Vagina (tissue), 2 donors: ENCODE measurements around the gene SLC6A3. TPM values are rescaled to one million over a fixed set of nuclear protein-coding genes. Genes with fewer than 3 reads are reported as not detected.
"Not testable (repeated sequence)": the region's sequence is repeated elsewhere in the genome, so short reads cannot be mapped to it uniquely, and the experiment has no call there.

ENCODE experiments used
- DNase-seq, 2 donors: peaks; one replicate each; pipeline ENCODE4 v3.0.0-alpha.2; 2017; ENCODE audit errors: extremely low spot score in 2 of 2
- H3K27ac ChIP-seq: fragments of 200-600 bp; sonication (generic); one replicate; pipeline ENCODE4 v1.5.1; 2019
- H3K27me3 ChIP-seq: fragments of 200-600 bp; sonication (generic); one replicate; pipeline ENCODE4 v1.5.1; 2019
- H3K36me3 ChIP-seq, 2 donors: fragments of 200-600 bp; sonication (generic); one replicate each; pipeline ENCODE4 v1.5.1; 2017 to 2019
- H3K4me1 ChIP-seq: fragments of 200-600 bp; sonication (generic); one replicate; pipeline ENCODE4 v1.5.1; 2019
- H3K4me3 ChIP-seq, 2 donors: fragments of 200-600 bp; sonication (generic); 1 replicate in 1 of 2; 2 replicates in 1 of 2; pipeline ENCODE4 v1.5.1; 2016 to 2019
- H3K9me3 ChIP-seq: fragments of 200-600 bp; sonication (generic); one replicate; pipeline ENCODE4 v1.5.1; 2019
- POLR2A ChIP-seq, 2 donors: fragments of 450-650 bp; IDR thresholded peaks; one replicate each; pipeline ENCODE4 v1.6.1; 2017; ENCODE audit warnings: antibody characterized with exemption in 2 of 2, mild to moderate bottlenecking in 2 of 2, moderate library complexity in 2 of 2
- POLR2AphosphoS5 ChIP-seq, 2 donors: sonication (generic); formaldehyde crosslinking; IDR thresholded peaks; one replicate each; pipeline ENCODE4 v1.9.0; 2017; ENCODE audit warnings: antibody characterized with exemption in 2 of 2, mild to moderate bottlenecking in 2 of 2, low read depth in 1 of 2; ENCODE audit not compliant: insufficient read depth in 1 of 2
- intact Hi-C: fragments of 100-400 bp; cut with DNase I; formaldehyde crosslinking; loops from one replicate; pipeline ENCODE4 v1.15.1; 2023
- total RNA-seq: library from RNA; depleted of rRNA; stranded (reverse); fragments of >200 nt; gene quantifications from one replicate; pipeline ENCODE4 v1.2.3, GENCODE V29; 2016
- TF ChIP-seq, protein P1 (sequence below), 3 experiments: fragments of 450-650 bp in 2 of 3; fragments of 200-600 bp in 1 of 3; sonication (generic) in 1 of 3; IDR thresholded peaks; one replicate each; pipeline ENCODE4 v1.5.1; 2017 to 2019; ENCODE audit warnings: antibody characterized with exemption in 3 of 3, mild to moderate bottlenecking in 2 of 3, moderate library complexity in 2 of 3

The SLC6A3 gene
- total RNA-seq, 1 donor from 2014 or later = 0.49 TPM

DNA sequence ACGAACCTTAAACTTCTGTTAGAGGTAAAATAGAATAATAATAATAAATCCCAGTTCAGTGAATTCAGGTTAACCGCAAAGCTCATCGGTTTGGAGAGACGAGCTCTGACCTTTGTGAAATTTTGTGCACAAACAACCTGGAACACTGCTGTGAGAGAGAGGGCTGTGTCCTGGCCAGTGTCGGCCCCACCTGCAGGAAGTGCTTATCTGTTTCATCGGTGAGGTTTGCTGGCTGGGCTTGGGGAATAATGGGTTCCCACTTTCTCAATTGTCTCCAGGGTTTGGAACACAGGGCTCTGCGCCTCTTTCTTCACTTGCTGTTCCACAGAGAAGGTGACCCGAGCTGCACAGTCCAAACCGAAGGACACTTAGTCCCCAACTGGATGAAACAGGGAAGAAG lies 81.0 kb downstream of the SLC6A3 start:
- no peaks in the 10 kb centered on the region for H3K36me3 ChIP-seq
- no peaks in the 10 kb centered on the region for H3K9me3 ChIP-seq
- no peak for DNase-seq
- TF ChIP-seq POLR2AphosphoS5 (IDR thresholded peaks at IDR 0.05; ENCODE audit: insufficient read depth in 1 of 2, low read depth in 1 of 2) (no peak), POLR2A (IDR thresholded peaks at IDR 0.05) (no peak)
- TF ChIP-seq, protein P1, sequence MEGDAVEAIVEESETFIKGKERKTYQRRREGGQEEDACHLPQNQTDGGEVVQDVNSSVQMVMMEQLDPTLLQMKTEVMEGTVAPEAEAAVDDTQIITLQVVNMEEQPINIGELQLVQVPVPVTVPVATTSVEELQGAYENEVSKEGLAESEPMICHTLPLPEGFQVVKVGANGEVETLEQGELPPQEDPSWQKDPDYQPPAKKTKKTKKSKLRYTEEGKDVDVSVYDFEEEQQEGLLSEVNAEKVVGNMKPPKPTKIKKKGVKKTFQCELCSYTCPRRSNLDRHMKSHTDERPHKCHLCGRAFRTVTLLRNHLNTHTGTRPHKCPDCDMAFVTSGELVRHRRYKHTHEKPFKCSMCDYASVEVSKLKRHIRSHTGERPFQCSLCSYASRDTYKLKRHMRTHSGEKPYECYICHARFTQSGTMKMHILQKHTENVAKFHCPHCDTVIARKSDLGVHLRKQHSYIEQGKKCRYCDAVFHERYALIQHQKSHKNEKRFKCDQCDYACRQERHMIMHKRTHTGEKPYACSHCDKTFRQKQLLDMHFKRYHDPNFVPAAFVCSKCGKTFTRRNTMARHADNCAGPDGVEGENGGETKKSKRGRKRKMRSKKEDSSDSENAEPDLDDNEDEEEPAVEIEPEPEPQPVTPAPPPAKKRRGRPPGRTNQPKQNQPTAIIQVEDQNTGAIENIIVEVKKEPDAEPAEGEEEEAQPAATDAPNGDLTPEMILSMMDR (IDR thresholded peaks at IDR 0.05) = no peak
- H3K4me3 ChIP-seq = no peak overlapping the region
- no peak overlapping the region for H3K27ac ChIP-seq
- intact Hi-C loops = no loop called here
- no peaks in the 10 kb centered on the region for H3K4me1 ChIP-seq
- no peaks in the 10 kb centered on the region for H3K27me3 ChIP-seq

DNA sequence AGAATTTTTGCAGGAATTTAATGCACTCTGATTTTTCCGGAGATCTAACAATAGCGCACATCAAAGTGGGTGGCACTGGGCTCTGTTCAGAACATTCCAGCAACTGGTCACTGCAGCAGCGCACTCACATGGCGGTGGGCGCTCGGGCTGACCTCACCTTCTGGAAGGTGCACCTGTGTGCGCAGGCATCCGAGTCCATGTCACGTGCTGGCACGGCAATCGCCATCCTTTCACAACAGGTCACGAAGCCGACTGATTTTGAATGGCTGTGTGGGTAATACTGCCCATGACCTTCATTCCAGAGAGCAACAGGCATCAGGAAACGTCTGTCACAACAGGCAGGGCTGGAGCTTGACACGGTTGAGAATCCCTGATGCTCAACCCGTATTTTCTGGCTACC lies 81.7 kb downstream of the SLC6A3 start:
- Histone ChIP-seq H3K27me3 (no peaks in the 10 kb centered on the region), H3K27ac (no peak overlapping the region), H3K4me1 (no peaks in the 10 kb centered on the region), H3K4me3 (no peak overlapping the region), H3K9me3 (no peaks in the 10 kb centered on the region), H3K36me3 (no peaks in the 10 kb centered on the region)
- DNase-seq = no peak
- intact Hi-C loops = no loop called here
- TF ChIP-seq POLR2A (IDR thresholded peaks at IDR 0.05) (no peak), POLR2AphosphoS5 (IDR thresholded peaks at IDR 0.05; ENCODE audit: insufficient read depth in 1 of 2, low read depth in 1 of 2) (no peak)
- TF ChIP-seq, protein P1 (IDR thresholded peaks at IDR 0.05) = no peak

DNA sequence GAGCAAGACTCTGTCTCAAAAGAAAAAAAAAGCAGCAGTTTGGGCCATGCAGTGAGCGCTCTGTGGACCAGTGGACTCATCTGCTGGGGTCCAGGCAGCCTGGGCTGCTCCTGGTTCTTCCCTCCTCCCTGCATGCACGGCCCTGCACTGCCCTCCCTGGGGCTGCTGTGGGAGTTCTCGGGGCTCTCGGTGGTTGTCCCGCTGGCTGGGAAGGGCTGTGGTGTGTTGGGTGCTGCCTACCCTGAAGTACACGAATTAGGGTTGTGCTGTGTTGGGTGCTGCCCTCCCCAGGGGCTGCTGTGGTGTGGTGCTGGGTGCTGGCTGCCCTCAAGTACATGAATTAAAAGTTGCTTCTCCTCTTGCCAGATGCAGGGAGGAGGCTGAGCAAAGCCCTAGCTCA lies 82.1 kb downstream of the SLC6A3 start:
- Histone ChIP-seq H3K27ac (no peak overlapping the region), H3K4me1 (no peaks in the 10 kb centered on the region), H3K27me3 (no peaks in the 10 kb centered on the region), H3K4me3 (no peak overlapping the region), H3K9me3 (no peaks in the 10 kb centered on the region), H3K36me3 (no peaks in the 10 kb centered on the region)
- TF ChIP-seq POLR2AphosphoS5 (IDR thresholded peaks at IDR 0.05; ENCODE audit: insufficient read depth in 1 of 2, low read depth in 1 of 2) (no peak), POLR2A (IDR thresholded peaks at IDR 0.05) (no peak)
- TF ChIP-seq, protein P1 (IDR thresholded peaks at IDR 0.05) = no peak
- intact Hi-C loops = no loop called here
- no peak for DNase-seq

DNA sequence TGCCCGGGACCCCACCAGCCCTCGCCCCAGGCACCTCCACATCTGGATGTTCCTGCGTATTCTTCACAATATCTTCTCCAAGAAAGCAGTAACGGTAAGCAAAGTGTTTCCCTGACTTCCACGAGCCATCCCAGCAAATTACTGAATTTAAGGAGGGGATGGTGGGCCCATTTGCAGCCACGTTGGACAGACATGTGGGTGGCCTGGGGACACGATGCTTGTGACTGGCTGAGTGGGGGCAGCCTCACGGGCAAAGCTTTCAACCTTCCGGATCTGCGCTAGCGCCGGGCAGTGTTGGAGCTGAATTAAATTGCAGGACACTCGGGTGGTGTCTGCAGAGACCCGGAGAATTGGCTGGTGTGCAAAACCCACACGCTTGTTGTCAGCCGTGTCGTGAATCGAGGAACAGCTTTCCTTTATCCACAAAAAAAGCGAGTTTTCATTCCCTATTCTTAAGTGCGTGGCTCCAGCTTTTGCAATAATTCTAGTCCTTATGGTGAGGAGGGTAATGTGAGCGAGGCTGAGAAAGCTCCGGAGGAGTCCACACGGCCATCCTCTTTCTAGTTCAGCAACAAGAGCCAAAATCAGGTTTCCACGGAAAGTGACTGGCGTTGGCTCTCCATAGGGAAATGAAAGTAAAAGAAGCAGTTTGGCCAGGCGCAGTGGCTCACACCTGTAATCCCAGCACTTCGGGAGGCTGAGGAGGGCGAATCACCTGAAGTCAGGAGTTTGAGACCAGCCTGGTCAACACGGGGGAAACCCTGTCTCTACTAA lies 82.8 kb downstream of the SLC6A3 start:
- Histone ChIP-seq H3K9me3 (no peaks in the 10 kb centered on the region), H3K4me1 (no peaks in the 10 kb centered on the region), H3K27ac (no peak overlapping the region), H3K4me3 (no peak overlapping the region), H3K27me3 (no peaks in the 10 kb centered on the region), H3K36me3 (no peaks in the 10 kb centered on the region)
- intact Hi-C loops = no loop called here
- DNase-seq = no peak
- TF ChIP-seq POLR2A (IDR thresholded peaks at IDR 0.05) = no peak
- TF ChIP-seq POLR2AphosphoS5 (IDR thresholded peaks at IDR 0.05; ENCODE audit: insufficient read depth in 1 of 2, low read depth in 1 of 2) = no peak
- TF ChIP-seq, protein P1 (IDR thresholded peaks at IDR 0.05) = no peak

DNA sequence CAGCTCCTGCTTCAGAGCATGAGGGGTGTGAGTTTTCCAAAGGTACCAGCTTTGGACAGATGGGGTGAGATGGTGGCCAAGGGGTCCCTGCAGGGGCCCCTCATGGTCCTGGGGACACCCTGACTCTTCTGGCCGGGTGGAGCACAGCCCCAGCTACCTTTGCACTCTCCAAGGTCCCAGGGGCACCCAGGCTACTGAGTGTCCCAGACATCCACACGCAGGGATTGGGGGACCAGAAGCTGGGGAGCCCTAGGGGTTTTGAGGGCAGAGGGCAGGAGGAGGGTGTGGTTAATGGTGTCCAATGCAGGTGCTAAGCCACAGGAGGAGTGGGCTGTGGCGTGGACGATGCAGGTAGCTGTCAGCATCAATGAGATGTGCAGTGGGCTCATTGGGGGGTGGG lies 84.4 kb downstream of the SLC6A3 start:
- TF ChIP-seq, protein P1 (IDR thresholded peaks at IDR 0.05) = no peak
- TF ChIP-seq POLR2AphosphoS5 (IDR thresholded peaks at IDR 0.05; ENCODE audit: insufficient read depth in 1 of 2, low read depth in 1 of 2) = no peak
- TF ChIP-seq POLR2A (IDR thresholded peaks at IDR 0.05) = no peak
- H3K9me3 ChIP-seq = no peaks in the 10 kb centered on the region
- no peak for DNase-seq
- no peaks in the 10 kb centered on the region for H3K4me1 ChIP-seq
- no peak overlapping the region for H3K27ac ChIP-seq
- intact Hi-C loops = no loop called here
- H3K4me3 ChIP-seq = no peak overlapping the region
- no peaks in the 10 kb centered on the region for H3K27me3 ChIP-seq
- H3K36me3 ChIP-seq = no peaks in the 10 kb centered on the region

DNA sequence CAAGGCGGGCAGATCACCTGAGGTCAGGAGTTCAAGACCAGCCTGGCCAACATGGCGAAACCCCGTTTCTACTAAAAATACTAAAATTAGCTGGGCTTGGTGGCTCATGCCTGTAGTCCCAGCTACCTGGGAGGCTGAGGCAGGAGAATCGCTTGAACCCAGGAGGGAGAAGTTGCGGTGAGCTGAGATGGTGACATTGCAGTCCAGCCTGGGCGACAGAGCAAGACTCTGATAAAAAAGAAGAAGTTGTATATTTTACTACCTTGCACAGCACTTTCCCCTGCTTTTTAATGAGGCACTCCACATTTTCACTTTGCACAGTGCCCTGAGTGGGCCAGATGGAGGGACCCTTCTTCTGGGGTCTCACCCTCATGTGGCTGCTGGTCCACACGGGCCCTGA lies 84.9 kb downstream of the SLC6A3 start:
- H3K36me3 ChIP-seq, DNase-seq, H3K9me3 ChIP-seq, H3K4me1 ChIP-seq, intact Hi-C loops, H3K4me3 ChIP-seq, H3K27ac ChIP-seq, H3K27me3 ChIP-seq: not testable (repeated sequence)
